GM12875 (cell line): ENCODE data around the gene KCNIP3.

Source experiments
- H3K4me3 ChIP-seq: one replicate; pipeline ENCODE4 v1.5.1; 2011; ENCODE audit warnings: low read depth, low read length, control low read depth
- TF ChIP-seq, protein P1 (sequence below): IDR thresholded peaks from 2 replicates; pipeline ENCODE4 v1.5.1; 2011; ENCODE audit warnings: low read depth, mild to moderate bottlenecking, control low read depth, inconsistent platforms, low read length, moderate library complexity, borderline replicate concordance; ENCODE audit not compliant: insufficient read depth

KCNIP3 gene

DNA sequence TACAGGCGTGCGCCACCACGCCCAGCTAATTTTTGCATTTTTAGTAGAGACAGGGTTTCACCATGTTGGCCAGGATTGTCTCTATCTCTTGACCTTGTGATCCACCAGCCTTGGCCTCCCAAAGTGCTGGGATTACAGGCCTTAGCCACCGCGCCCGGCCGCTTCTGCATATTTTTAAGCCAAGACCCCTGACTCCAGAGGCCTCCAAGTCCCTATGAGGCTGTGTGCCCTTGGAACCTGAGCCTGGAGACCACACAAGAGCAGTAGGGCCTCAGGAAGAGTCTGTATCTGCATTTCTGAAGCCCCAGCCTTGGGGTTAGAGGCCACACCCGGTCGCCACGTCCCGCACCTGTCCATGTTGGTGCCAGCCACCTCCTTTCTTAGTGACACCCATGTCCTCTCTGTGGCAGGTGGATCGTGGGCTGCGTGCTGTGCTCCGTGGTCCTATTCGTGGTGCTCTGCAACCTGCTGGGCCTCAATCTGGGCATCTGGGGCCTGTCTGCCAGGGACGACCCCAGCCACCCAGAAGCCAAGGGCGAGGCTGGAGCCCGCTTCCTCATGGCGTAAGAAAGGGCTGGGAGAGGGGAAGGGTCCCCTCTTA is 17.6 kb upstream of the KCNIP3 start:
- TF ChIP-seq, protein P1, sequence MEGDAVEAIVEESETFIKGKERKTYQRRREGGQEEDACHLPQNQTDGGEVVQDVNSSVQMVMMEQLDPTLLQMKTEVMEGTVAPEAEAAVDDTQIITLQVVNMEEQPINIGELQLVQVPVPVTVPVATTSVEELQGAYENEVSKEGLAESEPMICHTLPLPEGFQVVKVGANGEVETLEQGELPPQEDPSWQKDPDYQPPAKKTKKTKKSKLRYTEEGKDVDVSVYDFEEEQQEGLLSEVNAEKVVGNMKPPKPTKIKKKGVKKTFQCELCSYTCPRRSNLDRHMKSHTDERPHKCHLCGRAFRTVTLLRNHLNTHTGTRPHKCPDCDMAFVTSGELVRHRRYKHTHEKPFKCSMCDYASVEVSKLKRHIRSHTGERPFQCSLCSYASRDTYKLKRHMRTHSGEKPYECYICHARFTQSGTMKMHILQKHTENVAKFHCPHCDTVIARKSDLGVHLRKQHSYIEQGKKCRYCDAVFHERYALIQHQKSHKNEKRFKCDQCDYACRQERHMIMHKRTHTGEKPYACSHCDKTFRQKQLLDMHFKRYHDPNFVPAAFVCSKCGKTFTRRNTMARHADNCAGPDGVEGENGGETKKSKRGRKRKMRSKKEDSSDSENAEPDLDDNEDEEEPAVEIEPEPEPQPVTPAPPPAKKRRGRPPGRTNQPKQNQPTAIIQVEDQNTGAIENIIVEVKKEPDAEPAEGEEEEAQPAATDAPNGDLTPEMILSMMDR = no peak
- no peak overlapping the region for H3K4me3 ChIP-seq

DNA sequence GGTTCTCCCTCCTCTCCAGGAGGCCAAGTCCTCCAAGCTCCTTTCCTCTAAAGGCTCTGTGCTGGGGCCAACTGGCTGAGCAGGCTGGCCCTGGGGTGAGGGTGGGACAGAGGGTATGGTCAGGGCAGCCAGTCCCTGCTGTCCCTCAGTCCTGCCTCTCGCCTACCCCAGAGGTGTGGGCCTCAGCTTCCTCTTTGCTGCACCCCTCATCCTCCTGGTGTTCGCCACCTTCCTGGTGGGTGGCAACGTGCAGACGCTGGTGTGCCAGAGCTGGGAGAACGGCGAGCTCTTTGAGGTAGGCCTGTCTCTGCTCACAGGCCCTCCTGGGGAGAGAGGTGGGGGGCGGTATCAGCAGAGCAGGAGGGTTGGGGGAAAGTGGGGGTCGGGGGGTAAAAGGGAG is 16.1 kb upstream of the KCNIP3 start:
- TF ChIP-seq, protein P1 = no peak
- no peak overlapping the region for H3K4me3 ChIP-seq

DNA sequence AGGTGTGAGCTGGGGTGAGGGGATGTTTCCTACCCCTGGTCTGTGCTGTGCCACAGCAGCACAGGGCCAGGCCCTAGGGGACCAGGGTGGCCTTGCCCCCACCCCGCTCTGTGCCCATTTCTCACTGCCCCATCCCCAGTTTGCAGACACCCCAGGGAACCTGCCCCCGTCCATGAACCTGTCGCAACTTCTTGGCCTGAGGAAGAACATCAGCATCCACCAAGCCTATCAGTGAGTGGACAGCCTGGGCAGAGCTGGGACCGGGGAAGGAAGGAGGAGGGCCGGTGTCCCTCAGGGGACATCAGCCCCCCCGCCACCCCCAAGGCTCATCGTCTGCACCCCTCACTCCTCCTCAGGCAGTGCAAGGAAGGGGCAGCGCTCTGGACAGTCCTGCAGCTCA is 15.4 kb upstream of the KCNIP3 start:
- no peak overlapping the region for H3K4me3 ChIP-seq
- TF ChIP-seq, protein P1 = no peak

DNA sequence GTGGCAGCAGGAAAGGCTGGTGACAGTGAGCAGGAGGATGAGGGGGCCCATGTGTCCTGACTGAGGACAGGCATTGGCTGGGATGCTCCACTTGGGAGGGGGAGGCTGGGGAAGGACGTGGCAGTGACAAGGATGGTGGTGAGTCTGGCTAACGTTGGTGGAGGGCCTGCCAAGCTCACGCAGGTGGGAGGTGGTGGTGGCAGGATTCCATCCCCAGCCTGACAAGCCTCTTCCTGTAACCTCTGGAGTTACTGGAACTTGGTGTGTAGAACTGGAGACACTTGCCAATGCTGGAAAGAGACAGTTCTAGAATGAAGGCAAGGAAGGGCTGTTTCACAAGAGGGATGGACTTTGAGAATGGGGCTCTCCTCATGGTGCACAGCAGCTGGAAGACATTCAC is 14.7 kb upstream of the KCNIP3 start:
- TF ChIP-seq, protein P1 = no peak
- no peak overlapping the region for H3K4me3 ChIP-seq

DNA sequence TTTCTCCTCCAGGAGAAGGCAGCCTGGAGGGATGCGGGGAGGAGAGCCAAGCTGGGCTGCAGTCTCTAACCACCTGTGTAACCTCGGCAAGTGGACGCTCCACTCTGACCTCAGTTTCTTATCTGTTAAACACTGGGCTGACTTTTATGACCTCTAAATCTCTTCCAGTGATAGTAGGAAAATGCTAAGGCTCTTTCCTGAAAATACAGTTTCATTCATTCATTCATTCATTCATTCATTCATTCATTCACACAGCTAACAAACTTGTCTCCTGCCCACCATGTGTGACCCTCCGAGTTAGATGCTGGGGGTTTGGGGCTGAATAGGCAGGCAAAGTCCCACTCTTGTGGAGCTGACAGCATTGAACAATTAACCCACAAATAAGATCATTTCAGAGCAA is 13.6 kb upstream of the KCNIP3 start:
- no peak overlapping the region for H3K4me3 ChIP-seq
- TF ChIP-seq, protein P1 = no peak

DNA sequence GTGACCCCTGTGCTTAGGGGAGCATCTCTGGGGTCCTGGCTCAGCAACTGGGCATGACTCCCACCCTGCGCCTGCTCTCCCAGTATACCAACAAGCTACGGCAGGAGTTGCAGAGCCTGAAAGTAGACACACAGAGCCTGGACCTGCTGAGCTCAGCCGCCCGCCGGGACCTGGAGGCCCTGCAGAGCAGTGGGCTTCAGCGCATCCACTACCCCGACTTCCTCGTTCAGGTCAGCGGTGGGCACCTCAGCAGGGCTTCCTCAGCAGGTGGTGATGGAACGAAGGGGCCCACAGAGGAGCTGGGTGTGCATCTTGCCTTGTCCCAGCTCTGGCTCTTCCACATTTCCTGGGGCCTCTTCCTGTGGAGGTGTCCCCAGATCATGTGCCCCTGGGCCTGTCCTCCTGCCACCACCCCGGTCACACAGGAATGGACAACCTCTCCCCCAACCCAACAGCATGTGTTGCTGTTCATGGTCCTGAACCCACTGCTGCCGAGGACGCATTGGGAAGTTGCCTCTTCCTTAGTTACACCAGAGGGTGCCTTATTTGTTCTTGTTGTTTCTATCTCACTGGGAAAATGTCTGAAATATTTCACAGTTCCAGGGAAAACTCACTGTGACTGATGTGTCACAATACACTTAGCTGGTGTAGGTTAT is 12.1 kb upstream of the KCNIP3 start:
- TF ChIP-seq, protein P1 = no peak
- H3K4me3 ChIP-seq = no peak overlapping the region

DNA sequence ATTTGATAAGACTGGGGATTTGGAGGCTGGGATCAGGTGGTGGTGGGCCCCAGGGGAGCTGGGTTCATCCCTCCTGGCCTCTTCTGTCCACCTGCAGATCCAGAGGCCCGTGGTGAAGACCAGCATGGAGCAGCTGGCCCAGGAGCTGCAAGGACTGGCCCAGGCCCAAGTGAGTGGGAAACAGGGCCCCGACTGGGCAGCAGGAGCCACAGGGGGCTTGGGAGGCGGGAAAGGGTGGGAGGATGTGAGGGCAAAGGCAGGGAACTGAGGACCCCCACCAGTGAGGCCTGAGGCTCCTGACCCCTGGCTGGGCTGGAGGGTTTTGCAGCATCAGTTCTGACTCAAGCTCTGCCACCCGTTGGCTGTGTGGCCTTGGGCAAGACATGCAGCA is 11.6 kb upstream of the KCNIP3 start:
- H3K4me3 ChIP-seq = no peak overlapping the region
- TF ChIP-seq, protein P1 = no peak
